Suprapubic skin (tissue), 4 donors: ENCODE measurements around the gene ASB6. TPM values are rescaled to one million over a fixed set of nuclear protein-coding genes. Genes with fewer than 3 reads are reported as not detected.

Experiments
- DNase-seq, 2 donors: peaks; one replicate each; pipeline ENCODE4 v3.0.0-alpha.2; 2019; ENCODE audit warnings: low spot score in 2 of 2
- H3K27ac ChIP-seq: fragments of 200-600 bp; sonication (generic); one replicate; pipeline ENCODE4 v1.5.1; 2019
- H3K27me3 ChIP-seq: fragments of 200-600 bp; sonication (generic); one replicate; pipeline ENCODE4 v1.5.1; 2019
- H3K36me3 ChIP-seq: fragments of 200-600 bp; sonication (generic); one replicate; pipeline ENCODE4 v1.5.1; 2019
- H3K4me1 ChIP-seq: fragments of 200-600 bp; sonication (generic); one replicate; pipeline ENCODE4 v1.5.1; 2019
- H3K4me3 ChIP-seq: fragments of 200-600 bp; sonication (generic); one replicate; pipeline ENCODE4 v1.5.1; 2019; ENCODE audit warnings: mild to moderate bottlenecking
- H3K9me3 ChIP-seq: fragments of 200-600 bp; sonication (generic); one replicate; pipeline ENCODE4 v1.5.1; 2019
- CTCF ChIP-seq, 2 donors: fragments of 200-600 bp in 1 of 2; fragments of 450-650 bp in 1 of 2; sonication (generic) in 1 of 2; IDR thresholded peaks; one replicate each; pipeline ENCODE4 v1.5.1; 2016 to 2019; ENCODE audit warnings: antibody characterized with exemption in 2 of 2, mild to moderate bottlenecking in 1 of 2, moderate library complexity in 1 of 2
- EP300 ChIP-seq: sonication (generic); formaldehyde crosslinking; IDR thresholded peaks from one replicate; pipeline ENCODE4 v1.6.1; 2017; ENCODE audit warnings: antibody characterized with exemption
- POLR2A ChIP-seq, 2 donors: fragments of 450-650 bp; IDR thresholded peaks; one replicate each; pipeline ENCODE4 v1.6.1; 2017; ENCODE audit warnings: antibody characterized with exemption in 2 of 2, mild to moderate bottlenecking in 2 of 2, moderate library complexity in 2 of 2
- POLR2AphosphoS5 ChIP-seq, 3 donors: sonication (generic); formaldehyde crosslinking; IDR thresholded peaks; one replicate each; pipeline ENCODE4 v1.6.1; 2017; ENCODE audit warnings: antibody characterized with exemption in 3 of 3
- WGBS: methylation state at CpG from one replicate; pipeline ENCODE4 v1.1.5; 2018; 5-methylcytosine and 5-hydroxymethylcytosine counted together
- total RNA-seq, 4 donors: library from RNA; depleted of rRNA; stranded (reverse); fragments of >200 nt; gene quantifications; one replicate each; pipeline ENCODE4 v1.1.0, GENCODE V29; 2016

Gene ASB6
- total RNA-seq, 4 donors from 2014 or later, result 25.6 to 41.5 (median 37.6) TPM

GRCh38 chr9:129590466-129590865 is 51.5 kb downstream of the ASB6 start:
- H3K27ac ChIP-seq, result no peak overlapping the region
- DNase-seq, result no peak
- 90% methylated on average over 6 of the region's 6 CpGs for WGBS
- H3K36me3 ChIP-seq, result no peaks in the 10 kb centered on the region
- TF ChIP-seq CTCF (IDR thresholded peaks at IDR 0.05) (no peak), EP300 (no peak), POLR2AphosphoS5 (IDR thresholded peaks at IDR 0.05) (no peak), POLR2A (IDR thresholded peaks at IDR 0.05) (no peak)
- H3K4me1 ChIP-seq, result peaks cover 2% of the 10 kb centered on the region
- H3K9me3 ChIP-seq, result no peaks in the 10 kb centered on the region
- H3K4me3 ChIP-seq, result no peak overlapping the region
- no peaks in the 10 kb centered on the region for H3K27me3 ChIP-seq

GRCh38 chr9:129587487-129588262 is 54.3 kb downstream of the ASB6 start:
- no peak for TF ChIP-seq CTCF (IDR thresholded peaks at IDR 0.05)
- no peak for TF ChIP-seq EP300
- no peak for TF ChIP-seq POLR2AphosphoS5 (IDR thresholded peaks at IDR 0.05)
- no peak for TF ChIP-seq POLR2A (IDR thresholded peaks at IDR 0.05)
- Histone ChIP-seq H3K4me1 (no peaks in the 10 kb centered on the region), H3K27ac (no peak overlapping the region), H3K27me3 (no peaks in the 10 kb centered on the region), H3K9me3 (no peaks in the 10 kb centered on the region), H3K4me3 (no peak overlapping the region), H3K36me3 (no peaks in the 10 kb centered on the region)
- WGBS, result 80% methylated on average over 22 of the region's 23 CpGs
- no peak for DNase-seq

- H3K4me1 ChIP-seq, result no peaks in the 10 kb centered on the region
- H3K9me3 ChIP-seq, result no peaks in the 10 kb centered on the region
- TF ChIP-seq POLR2AphosphoS5 (IDR thresholded peaks at IDR 0.05) (no peak), POLR2A (IDR thresholded peaks at IDR 0.05) (no peak), EP300 (no peak), CTCF (IDR thresholded peaks at IDR 0.05) (no peak)
- no peaks in the 10 kb centered on the region for H3K36me3 ChIP-seq
- no peaks in the 10 kb centered on the region for H3K27me3 ChIP-seq
- no peak for DNase-seq
- 58% methylated on average over 8 of the region's 8 CpGs for WGBS
- H3K27ac ChIP-seq, result no peak overlapping the region
- no peak overlapping the region for H3K4me3 ChIP-seq
These were observed 55.3 kb downstream of the ASB6 start for GRCh38 chr9:129586685-129587084.

- Histone ChIP-seq H3K36me3 (no peaks in the 10 kb centered on the region), H3K9me3 (no peaks in the 10 kb centered on the region), H3K4me3 (no peak overlapping the region), H3K27me3 (no peaks in the 10 kb centered on the region), H3K27ac (no peak overlapping the region), H3K4me1 (no peaks in the 10 kb centered on the region)
- 100% methylated on average over 1 of the region's 1 CpG for WGBS
- no peak for DNase-seq
- TF ChIP-seq EP300, result no peak
- no peak for TF ChIP-seq POLR2AphosphoS5 (IDR thresholded peaks at IDR 0.05)
- no peak for TF ChIP-seq CTCF (IDR thresholded peaks at IDR 0.05)
- no peak for TF ChIP-seq POLR2A (IDR thresholded peaks at IDR 0.05)
These were observed 55.7 kb downstream of the ASB6 start for GRCh38 chr9:129586245-129586644.

- DNase-seq, result no peak
- H3K4me1 ChIP-seq, result no peaks in the 10 kb centered on the region
- H3K36me3 ChIP-seq, result no peaks in the 10 kb centered on the region
- TF ChIP-seq EP300, result no peak
- no peak for TF ChIP-seq POLR2AphosphoS5 (IDR thresholded peaks at IDR 0.05)
- TF ChIP-seq CTCF (IDR thresholded peaks at IDR 0.05), result no peak
- TF ChIP-seq POLR2A (IDR thresholded peaks at IDR 0.05), result no peak
- H3K27ac ChIP-seq, result no peak overlapping the region
- H3K9me3 ChIP-seq, result no peaks in the 10 kb centered on the region
- H3K4me3 ChIP-seq, result no peak overlapping the region
- 88% methylated on average over 1 of the region's 1 CpG for WGBS
- no peaks in the 10 kb centered on the region for H3K27me3 ChIP-seq
These were observed 56.6 kb downstream of the ASB6 start for GRCh38 chr9:129585352-129585751.

Other genes starting within 250 kb of the ASB6 start
- under 1 TPM in 1 of 4 donors, not detected in 3; 0.64 TPM for gene C9orf50, start 21.1 kb downstream of the ASB6 start, total RNA-seq
- 10 to 100 TPM; 19.4 to 25.0 (median 20.8) TPM for gene NTMT1, start 16.0 kb downstream of the ASB6 start, total RNA-seq
- gene PRRX2, start 23.5 kb upstream of the ASB6 start, total RNA-seq, result 10 to 100 TPM in 3 of 4 donors, 1 to 10 TPM in 1; 9.9 to 16.9 (median 14.0) TPM
- 10 to 100 TPM; 21.8 to 38.8 (median 24.0) TPM for gene PTGES, start 110.9 kb upstream of the ASB6 start, total RNA-seq
- gene TOR1B, start 161.0 kb upstream of the ASB6 start, total RNA-seq, result 10 to 100 TPM; 18.0 to 24.5 (median 20.8) TPM
- 10 to 100 TPM; 31.7 to 44.7 (median 36.3) TPM for gene TOR1A, start 182.0 kb upstream of the ASB6 start, total RNA-seq
- 10 to 100 TPM; 32.7 to 71.9 (median 43.7) TPM for gene C9orf78, start 193.1 kb upstream of the ASB6 start, total RNA-seq
- 10 to 100 TPM; 22.6 to 51.4 (median 34.4) TPM for gene USP20, start 193.3 kb upstream of the ASB6 start, total RNA-seq